ENCODE data around the gene NOP16. TPM values are rescaled to one million over a fixed set of nuclear protein-coding genes. Genes with fewer than 3 reads are reported as not detected.
A peak's percentile ranks its signal among the peaks of the same experiment; 100 is the strongest.

NOP16 gene
- total and polyA plus RNA-seq, 2 experiments from 2014 or later: 22.9 to 64.0 TPM

DNA sequence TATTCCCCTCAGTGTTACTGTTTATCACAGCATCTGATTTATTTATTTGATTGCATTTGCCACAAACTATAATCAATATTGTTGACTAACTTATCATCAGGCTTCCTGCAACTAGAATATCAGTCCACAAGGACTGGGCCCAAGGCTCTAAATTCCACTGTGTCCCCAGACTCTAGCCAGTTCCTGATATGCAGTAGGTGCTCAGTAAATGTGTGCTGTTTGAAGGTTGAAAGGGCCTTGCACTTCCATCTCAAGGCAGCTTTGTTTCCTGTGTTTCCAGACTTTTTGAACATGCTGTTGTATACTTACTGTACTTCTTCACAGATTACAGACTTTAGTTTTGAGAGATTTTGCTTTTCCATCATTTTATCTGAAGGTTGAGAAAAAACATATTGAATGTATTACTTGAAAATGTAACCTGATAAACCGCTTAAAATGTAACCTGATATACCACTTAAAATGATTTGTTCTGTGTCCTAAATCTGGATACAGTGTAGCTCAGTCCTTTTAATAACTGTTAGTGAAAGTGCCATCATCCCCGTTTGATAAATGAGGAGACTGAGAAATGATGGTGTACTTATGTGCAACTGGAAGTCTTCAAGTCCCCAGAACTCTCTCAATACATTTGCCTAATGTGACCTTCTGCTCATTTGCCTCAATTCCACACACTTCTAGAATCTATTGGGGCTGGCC is 45.5 kb downstream of the NOP16 start:
- H3K27ac ChIP-seq: peak overlapping the region; percentile 56
- no peaks in the 10 kb centered on the region for H4K20me1 ChIP-seq (ENCODE audit: insufficient read depth, poor library complexity, severe bottlenecking)
- no peak overlapping the region for H3K4me3 ChIP-seq
- no peak overlapping the region for H3K4me2 ChIP-seq
- no peaks in the 10 kb centered on the region for H3K9me3 ChIP-seq (ENCODE audit: low read depth)
- H3K9me2 ChIP-seq (replicated peaks; ENCODE audit: insufficient read depth): no peaks in the 10 kb centered on the region
- no peak for DNase-seq (ENCODE audit: low spot score)
- TF ChIP-seq, protein P1, sequence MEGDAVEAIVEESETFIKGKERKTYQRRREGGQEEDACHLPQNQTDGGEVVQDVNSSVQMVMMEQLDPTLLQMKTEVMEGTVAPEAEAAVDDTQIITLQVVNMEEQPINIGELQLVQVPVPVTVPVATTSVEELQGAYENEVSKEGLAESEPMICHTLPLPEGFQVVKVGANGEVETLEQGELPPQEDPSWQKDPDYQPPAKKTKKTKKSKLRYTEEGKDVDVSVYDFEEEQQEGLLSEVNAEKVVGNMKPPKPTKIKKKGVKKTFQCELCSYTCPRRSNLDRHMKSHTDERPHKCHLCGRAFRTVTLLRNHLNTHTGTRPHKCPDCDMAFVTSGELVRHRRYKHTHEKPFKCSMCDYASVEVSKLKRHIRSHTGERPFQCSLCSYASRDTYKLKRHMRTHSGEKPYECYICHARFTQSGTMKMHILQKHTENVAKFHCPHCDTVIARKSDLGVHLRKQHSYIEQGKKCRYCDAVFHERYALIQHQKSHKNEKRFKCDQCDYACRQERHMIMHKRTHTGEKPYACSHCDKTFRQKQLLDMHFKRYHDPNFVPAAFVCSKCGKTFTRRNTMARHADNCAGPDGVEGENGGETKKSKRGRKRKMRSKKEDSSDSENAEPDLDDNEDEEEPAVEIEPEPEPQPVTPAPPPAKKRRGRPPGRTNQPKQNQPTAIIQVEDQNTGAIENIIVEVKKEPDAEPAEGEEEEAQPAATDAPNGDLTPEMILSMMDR (IDR thresholded peaks at IDR 0.05; ENCODE audit: poor library complexity): no peak
- TF ChIP-seq EZH2phosphoT487 (IDR thresholded peaks at IDR 0.05; ENCODE audit: low read depth, severe bottlenecking, unreplicated experiment) (no peak), EZH2 (IDR thresholded peaks at IDR 0.05; ENCODE audit: borderline replicate concordance) (no peak)
- no peaks in the 10 kb centered on the region for H3K79me2 ChIP-seq
- H3K27me3 ChIP-seq: no peaks in the 10 kb centered on the region
- no peak overlapping the region for H2AFZ ChIP-seq
- H3K4me1 ChIP-seq (ENCODE audit: insufficient read depth): no peaks in the 10 kb centered on the region
- no peaks in the 10 kb centered on the region for H3K36me3 ChIP-seq (replicated peaks; ENCODE audit: insufficient read depth, low read depth)
- 50% methylated on average over 2 of the region's 2 CpGs for WGBS (ENCODE audit: low lambda C conversion rate, missing lambda C conversion rate)

DNA sequence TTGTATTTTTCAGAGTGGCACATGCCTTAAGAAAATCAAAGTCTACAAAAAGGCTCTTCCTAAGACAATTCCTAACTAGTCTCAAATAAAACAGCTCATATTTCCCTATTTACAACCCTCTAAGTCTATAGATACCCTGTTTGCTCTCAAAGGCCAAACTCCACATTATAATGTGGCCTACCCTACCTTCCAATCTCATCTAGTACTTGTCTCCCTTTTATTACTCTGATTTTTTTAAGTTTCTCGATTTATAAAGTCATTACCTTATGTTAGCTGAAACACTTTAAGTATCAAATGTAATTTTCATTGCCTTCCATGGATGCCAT is 46.3 kb downstream of the NOP16 start:
- no peaks in the 10 kb centered on the region for H3K36me3 ChIP-seq (replicated peaks; ENCODE audit: insufficient read depth, low read depth)
- H2AFZ ChIP-seq: no peak overlapping the region
- no peaks in the 10 kb centered on the region for H3K79me2 ChIP-seq
- no peak for DNase-seq (ENCODE audit: low spot score)
- no peak for TF ChIP-seq EZH2 (IDR thresholded peaks at IDR 0.05; ENCODE audit: borderline replicate concordance)
- no peak for TF ChIP-seq EZH2phosphoT487 (IDR thresholded peaks at IDR 0.05; ENCODE audit: low read depth, severe bottlenecking, unreplicated experiment)
- TF ChIP-seq, protein P1 (IDR thresholded peaks at IDR 0.05; ENCODE audit: poor library complexity): no peak
- peak overlapping the region; percentile 83 for H3K27ac ChIP-seq
- H3K9me3 ChIP-seq (ENCODE audit: low read depth): no peaks in the 10 kb centered on the region
- WGBS (ENCODE audit: low lambda C conversion rate, missing lambda C conversion rate): 78% methylated on average over 1 of the region's 1 CpG
- H3K4me2 ChIP-seq: no peak overlapping the region
- H4K20me1 ChIP-seq (ENCODE audit: insufficient read depth, poor library complexity, severe bottlenecking): no peaks in the 10 kb centered on the region
- no peaks in the 10 kb centered on the region for H3K27me3 ChIP-seq
- H3K9me2 ChIP-seq (replicated peaks; ENCODE audit: insufficient read depth): no peaks in the 10 kb centered on the region
- no peaks in the 10 kb centered on the region for H3K4me1 ChIP-seq (ENCODE audit: insufficient read depth)
- H3K4me3 ChIP-seq: no peak overlapping the region

DNA sequence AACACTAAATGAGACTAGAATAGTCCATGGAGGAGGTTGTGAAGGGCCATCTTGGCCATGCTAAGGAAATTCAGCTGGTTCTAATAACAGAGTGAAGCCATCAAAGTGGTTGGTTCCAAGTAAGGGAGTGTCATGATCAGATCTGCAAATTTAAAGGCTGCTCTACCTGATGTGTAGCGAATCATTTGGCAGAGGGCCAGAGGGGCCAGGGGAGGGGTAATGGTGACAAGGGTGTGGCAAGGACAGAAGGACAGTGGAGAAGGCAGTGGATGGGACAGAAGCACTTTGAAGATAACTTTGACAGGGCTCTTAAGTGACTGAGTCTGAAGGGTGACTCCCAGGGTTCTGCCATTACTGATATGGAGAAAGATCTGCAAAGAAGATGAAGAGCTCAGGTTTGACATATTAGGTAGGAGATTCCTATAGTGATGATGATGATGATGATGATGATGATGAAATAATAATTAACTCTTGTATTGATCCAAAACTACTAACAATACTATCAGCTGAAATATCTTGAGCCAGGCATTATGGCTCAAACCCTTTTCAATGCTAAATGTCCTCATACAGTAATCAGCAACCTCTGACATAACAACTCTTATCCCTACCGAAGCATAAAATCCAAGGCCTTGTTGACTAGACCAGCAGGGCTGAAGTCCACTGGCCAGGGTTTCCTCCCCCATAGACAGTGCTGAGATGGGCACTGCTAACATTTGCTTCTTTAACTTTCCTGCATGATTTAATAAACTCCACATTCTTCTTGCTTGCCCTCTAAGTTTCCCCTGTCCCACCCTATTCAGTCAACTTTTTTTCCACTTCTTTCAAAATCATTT is 46.9 kb downstream of the NOP16 start:
- Histone ChIP-seq H3K4me2 (peak overlapping the region; percentile 7), H4K20me1 (ENCODE audit: insufficient read depth, poor library complexity, severe bottlenecking) (no peaks in the 10 kb centered on the region), H3K79me2 (no peaks in the 10 kb centered on the region), H3K9me2 (replicated peaks; ENCODE audit: insufficient read depth) (no peaks in the 10 kb centered on the region), H3K9me3 (ENCODE audit: low read depth) (no peaks in the 10 kb centered on the region), H3K27ac (peak overlapping the region; percentile 83), H2AFZ (no peak overlapping the region), H3K27me3 (no peaks in the 10 kb centered on the region), H3K4me3 (no peak overlapping the region), H3K36me3 (replicated peaks; ENCODE audit: insufficient read depth, low read depth) (no peaks in the 10 kb centered on the region), H3K4me1 (ENCODE audit: insufficient read depth) (no peaks in the 10 kb centered on the region)
- WGBS (ENCODE audit: low lambda C conversion rate, missing lambda C conversion rate): 75% methylated on average over 2 of the region's 2 CpGs
- peak; percentile 35 for DNase-seq (ENCODE audit: low spot score)
- TF ChIP-seq EZH2phosphoT487 (IDR thresholded peaks at IDR 0.05; ENCODE audit: low read depth, severe bottlenecking, unreplicated experiment): no peak
- TF ChIP-seq EZH2 (IDR thresholded peaks at IDR 0.05; ENCODE audit: borderline replicate concordance): no peak
- TF ChIP-seq, protein P1 (IDR thresholded peaks at IDR 0.05; ENCODE audit: poor library complexity): no peak
